KBM-7 (cell line): Measurements from ENCODE around the gene DNMT3A.

Experiments used
- DNase-seq: peaks from one replicate; pipeline ENCODE4 v3.0.0-alpha.2; 2015
- in situ Hi-C: fragments of 300-500 bp; cut with MboI; formaldehyde crosslinking; loops from 2 replicates; pipeline ENCODE4 v1.14.3; 2020; ENCODE audit warnings: low sequenced_read_pairs, low pct_unique_long_range_greater_than_20kb, mixed read lengths

DNMT3A gene

GRCh38 chr2:25341753-25342371 lies at the start of gene DNMT3A:
Gene DNMT3A, minus strand, starts transcription at chr2:25341925. Its CDS starts 27,941 bp downstream, at chr2:25313984.
- in situ Hi-C loops: no loop called here
- DNase-seq: no peak

- in situ Hi-C loops: no loop called here
- DNase-seq: no peak
Observed at GRCh38 chr2:25389161-25389560, 47.4 kb upstream of the DNMT3A start.

GRCh38 chr2:25388491-25388890 lies 46.8 kb upstream of the DNMT3A start:
- in situ Hi-C loops: no loop called here
- no peak for DNase-seq

- in situ Hi-C loops: no loop called here
- DNase-seq: no peak
Observed at GRCh38 chr2:25387876-25388449, 46.2 kb upstream of the DNMT3A start.

GRCh38 chr2:25386971-25387875 lies 45.5 kb upstream of the DNMT3A start:
- in situ Hi-C loops: no loop called here
- no peak for DNase-seq

- in situ Hi-C loops: no loop called here
Observed at GRCh38 chr2:25385910-25386309, 44.2 kb upstream of the DNMT3A start.

GRCh38 chr2:25383806-25384205 lies 42.1 kb upstream of the DNMT3A start:
- in situ Hi-C loops: no loop called here
- no peak for DNase-seq

More at GRCh38 chr2:25385910-25386309, 44.2 kb upstream of the DNMT3A start:
- DNase-seq: no peak

- in situ Hi-C loops: no loop called here
- DNase-seq: no peak
Observed at GRCh38 chr2:25381502-25381901, 39.8 kb upstream of the DNMT3A start.

GRCh38 chr2:25380586-25381375 lies 39.1 kb upstream of the DNMT3A start:
- in situ Hi-C loops: no loop called here
- DNase-seq: no peak

GRCh38 chr2:25380023-25380422 lies 38.3 kb upstream of the DNMT3A start:
- DNase-seq: no peak
- in situ Hi-C loops: no loop called here

GRCh38 chr2:25379535-25379934 lies 37.8 kb upstream of the DNMT3A start:
- no peak for DNase-seq
- in situ Hi-C loops: no loop called here

GRCh38 chr2:25378731-25379490 lies 37.2 kb upstream of the DNMT3A start:
- DNase-seq: no peak
- in situ Hi-C loops: no loop called here

- in situ Hi-C loops: no loop called here
- no peak for DNase-seq
Observed at GRCh38 chr2:25377822-25378421, 36.2 kb upstream of the DNMT3A start.

- in situ Hi-C loops: no loop called here
- peak; percentile 94 for DNase-seq
Observed at GRCh38 chr2:25376750-25377621, 35.3 kb upstream of the DNMT3A start.

GRCh38 chr2:25375989-25376545 lies 34.3 kb upstream of the DNMT3A start:
- no peak for DNase-seq
- in situ Hi-C loops: no loop called here

- no peak for DNase-seq
- in situ Hi-C loops: no loop called here
Observed at GRCh38 chr2:25375371-25375988, 33.8 kb upstream of the DNMT3A start.

GRCh38 chr2:25374827-25375226 lies 33.1 kb upstream of the DNMT3A start:
- in situ Hi-C loops: no loop called here
- DNase-seq: no peak
